NOMO-1 treated with dmso at 0.1 percent for 144 hours (cell line): ENCODE measurements around the gene SLC29A4.
A peak's percentile ranks its signal among the peaks of the same experiment; 100 is the strongest.
"Not testable (repeated sequence)": the region's sequence is repeated elsewhere in the genome, so short reads cannot be mapped to it uniquely, and the experiment has no call there.

Source experiments
- DNase-seq: peaks from one replicate; lab custom pipeline; 2025; ENCODE audit not compliant: unreplicated experiment; lab: John Stamatoyannopoulos, UW

Gene SLC29A4

GRCh38 chr7:5282543-5283316 is at the start of gene SLC29A4:
Gene SLC29A4, plus strand, starts transcription at chr7:5282943. Its CDS starts 4,874 bp downstream, at chr7:5287817.
- DNase-seq, result no peak

- no peak for DNase-seq
Observed at GRCh38 chr7:5234852-5235831, 47.6 kb upstream of the SLC29A4 start.

GRCh38 chr7:5237286-5237685 is 45.5 kb upstream of the SLC29A4 start:
- DNase-seq, result peak; percentile 65

GRCh38 chr7:5238500-5238899 is 44.2 kb upstream of the SLC29A4 start:
- DNase-seq, result no peak

- no peak for DNase-seq
Observed at GRCh38 chr7:5243261-5243660, 39.5 kb upstream of the SLC29A4 start.

GRCh38 chr7:5248201-5248885 is 34.4 kb upstream of the SLC29A4 start:
- no peak for DNase-seq

GRCh38 chr7:5250787-5251186 is 32.0 kb upstream of the SLC29A4 start:
- DNase-seq, result not testable (repeated sequence)

- DNase-seq, result not testable (repeated sequence)
Observed at GRCh38 chr7:5253529-5253928, 29.2 kb upstream of the SLC29A4 start.

- peak; percentile 58 for DNase-seq
Observed at GRCh38 chr7:5254371-5254770, 28.4 kb upstream of the SLC29A4 start.

GRCh38 chr7:5255832-5256231 is 26.9 kb upstream of the SLC29A4 start:
- no peak for DNase-seq

GRCh38 chr7:5260530-5261068 is 22.1 kb upstream of the SLC29A4 start:
- not testable (repeated sequence) for DNase-seq

- not testable (repeated sequence) for DNase-seq
Observed at GRCh38 chr7:5263066-5263465, 19.7 kb upstream of the SLC29A4 start.

GRCh38 chr7:5265320-5266190 is 17.2 kb upstream of the SLC29A4 start:
- no peak for DNase-seq

GRCh38 chr7:5266191-5267028 is 16.3 kb upstream of the SLC29A4 start:
- DNase-seq, result no peak

GRCh38 chr7:5267829-5268228 is 14.9 kb upstream of the SLC29A4 start:
- not testable (repeated sequence) for DNase-seq

- not testable (repeated sequence) for DNase-seq
Observed at GRCh38 chr7:5269992-5270657, 12.6 kb upstream of the SLC29A4 start.

GRCh38 chr7:5270788-5271187 is 12.0 kb upstream of the SLC29A4 start:
- no peak for DNase-seq

- not testable (repeated sequence) for DNase-seq
Observed at GRCh38 chr7:5273831-5274405, 8.8 kb upstream of the SLC29A4 start.
